ENCODE data around the gene GOLGA8R. TPM values are rescaled to one million over a fixed set of nuclear protein-coding genes. Genes with fewer than 3 reads are reported as not detected.
"Not testable (repeated sequence)": the region's sequence is repeated elsewhere in the genome, so short reads cannot be mapped to it uniquely, and the experiment has no call there.

The GOLGA8R gene
- total RNA-seq, 2 experiments from 2014 or later: 1.4 to 1.8 TPM

GRCh38 chr15:30368271-30368670, 45.8 kb downstream of the GOLGA8R start:
- H3K27me3 Mint-ChIP-seq, H3K9me3 Mint-ChIP-seq, H3K27ac Mint-ChIP-seq, H3K4me1 Mint-ChIP-seq, H3K4me3 Mint-ChIP-seq, H3K36me3 Mint-ChIP-seq, DNase-seq: not testable (repeated sequence)

- H3K27ac Mint-ChIP-seq, H3K36me3 Mint-ChIP-seq, DNase-seq, H3K9me3 Mint-ChIP-seq, H3K4me3 Mint-ChIP-seq, H3K27me3 Mint-ChIP-seq, H3K4me1 Mint-ChIP-seq: not testable (repeated sequence)
Observed at GRCh38 chr15:30367246-30367645, 46.8 kb downstream of the GOLGA8R start.

DNA sequence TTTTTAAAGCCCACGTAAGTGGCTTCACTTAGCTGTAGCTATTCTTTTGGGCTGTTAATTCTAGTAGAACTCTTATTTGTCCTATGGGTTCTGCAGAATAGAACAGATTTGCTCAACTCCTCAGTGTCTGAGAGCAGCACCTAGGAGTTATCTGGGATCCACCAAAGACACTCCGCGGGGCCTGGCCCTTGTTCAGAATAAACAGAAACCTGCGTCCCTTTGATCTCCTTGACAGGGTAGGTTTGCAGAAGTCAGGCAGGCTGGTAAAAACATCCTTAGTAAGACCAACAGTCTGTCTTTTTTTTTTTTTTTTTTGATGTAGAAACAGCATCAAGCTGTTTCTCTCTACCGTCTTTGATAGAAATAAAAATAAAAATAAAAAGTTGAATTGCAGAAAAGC, 52.7 kb downstream of the GOLGA8R start:
- not testable (repeated sequence) for H3K9me3 Mint-ChIP-seq, H3K4me3 Mint-ChIP-seq, DNase-seq, H3K27ac Mint-ChIP-seq, H3K27me3 Mint-ChIP-seq, H3K4me1 Mint-ChIP-seq, H3K36me3 Mint-ChIP-seq

DNA sequence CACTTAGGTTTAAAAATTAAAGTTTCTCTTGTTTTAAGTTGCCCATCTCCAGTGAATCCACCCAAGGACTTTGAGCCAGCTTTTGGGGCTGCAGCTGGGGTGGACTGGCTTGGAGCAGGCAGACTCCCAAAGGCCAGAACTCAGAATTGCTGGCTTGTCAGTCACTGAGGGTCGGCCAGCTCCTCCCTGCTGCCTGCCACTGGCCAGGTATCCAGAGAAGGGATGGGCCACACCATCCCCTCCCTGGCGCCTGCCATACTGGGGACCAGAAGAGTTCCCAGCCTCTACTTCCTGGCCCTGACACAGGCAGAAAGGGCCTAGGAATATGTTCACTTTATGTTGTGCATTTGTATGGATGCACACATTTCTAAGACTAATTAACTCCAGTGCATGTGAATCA, 53.1 kb downstream of the GOLGA8R start:
- not testable (repeated sequence) for H3K4me3 Mint-ChIP-seq, H3K27ac Mint-ChIP-seq, H3K4me1 Mint-ChIP-seq, DNase-seq, H3K27me3 Mint-ChIP-seq, H3K36me3 Mint-ChIP-seq, H3K9me3 Mint-ChIP-seq

DNA sequence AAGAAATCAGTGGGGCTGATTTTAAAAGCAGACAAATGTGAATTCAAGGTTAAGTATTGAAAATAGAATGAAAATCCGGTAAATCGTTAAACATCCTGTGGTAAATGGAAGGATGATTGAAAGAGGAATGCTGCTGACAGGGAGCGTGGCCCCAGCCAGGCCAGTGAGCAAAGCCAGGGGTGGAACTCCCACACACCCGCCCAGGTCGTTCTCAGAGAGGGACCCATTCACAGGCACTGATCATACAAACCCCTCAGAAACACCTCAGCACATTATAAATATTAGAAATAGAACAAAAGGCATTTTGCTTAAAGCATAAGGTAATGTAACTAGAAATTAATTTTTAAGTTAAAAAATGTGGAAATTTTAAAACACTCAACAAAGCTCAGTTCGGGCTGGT, 59.0 kb downstream of the GOLGA8R start:
- not testable (repeated sequence) for H3K27ac Mint-ChIP-seq, H3K36me3 Mint-ChIP-seq, H3K27me3 Mint-ChIP-seq, H3K4me1 Mint-ChIP-seq, DNase-seq, H3K9me3 Mint-ChIP-seq, H3K4me3 Mint-ChIP-seq

Other genes with a start within 250 kb of the GOLGA8R start
- gene CHRFAM7A, start 20.7 kb downstream of the GOLGA8R start, total RNA-seq: 1 to 10 TPM in 1 of 2 experiments, under 1 TPM in 1; 0.04 to 1.2 TPM
- under 1 TPM; 0.76 to 0.82 TPM for gene GOLGA8Q, start 137.8 kb upstream of the GOLGA8R start, total RNA-seq
- gene GOLGA8H, start 189.8 kb upstream of the GOLGA8R start, total RNA-seq: under 1 TPM in 1 of 2 experiments, not detected in 1; 0.36 TPM

Data from activated naive CD8-positive, alpha-beta T cell treated with anti-CD3 and anti-CD28 coated beads for 36 hours (primary cell).